22Rv1 (cell line): ENCODE measurements around the gene KRABD2.

Experiments used
- CTCF ChIP-seq: fragments of 450-650 bp; IDR thresholded peaks from 2 replicates; pipeline ENCODE4 v1.5.1; 2017; ENCODE audit warnings: mild to moderate bottlenecking
- ZFX ChIP-seq: fragments of 450-650 bp; IDR thresholded peaks from 2 replicates; pipeline ENCODE4 v1.6.1; 2017; ENCODE audit warnings: antibody characterized with exemption, borderline replicate concordance

GRCh38 chr17:8418471-8418870 is 42.0 kb upstream of the KRABD2 start:
- TF ChIP-seq CTCF (no peak), ZFX (no peak)
